ENCODE data around the gene VWA1.

The VWA1 gene

DNA sequence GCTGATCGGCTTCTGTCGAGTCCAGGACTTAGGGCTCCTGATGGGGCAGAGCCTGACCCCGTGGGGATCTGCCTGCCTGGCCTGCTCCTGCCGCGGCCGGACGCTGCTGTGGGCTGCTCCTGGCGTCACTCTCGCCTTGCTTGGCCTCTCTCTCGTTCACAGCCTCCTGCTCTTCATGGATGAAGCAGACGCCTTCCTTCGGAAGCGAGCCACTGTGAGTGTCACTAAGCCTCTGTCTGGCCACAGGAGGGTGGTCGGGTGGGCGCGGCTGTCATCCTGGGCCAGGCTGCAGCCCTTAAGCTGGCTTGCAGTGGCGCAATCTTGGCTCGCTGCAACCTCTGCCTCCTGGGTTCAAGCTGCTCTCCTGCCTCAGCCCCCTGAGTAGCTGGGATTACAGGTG is 52.2 kb downstream of the VWA1 start:
- Histone ChIP-seq H4K20me1 (peaks cover 0 to 88% (median 44%) of the 10 kb centered on the region in 11 experiments; a peak in 16 of 22 replicates), H3K27me3 (no peaks in the 10 kb centered on the region), H3K4me3 (no peak overlapping the region), H3K36me3 (peaks cover 75 to 99% (median 88%) of the 10 kb centered on the region in 11 experiments), H3K4me1 (peaks cover 0 to 21% (median 5%) of the 10 kb centered on the region in 10 experiments; a peak in 10 of 20 replicates), H3K27ac (no peak overlapping the region), H3K9me3 (replicated peaks in 1 of 11) (peaks cover 0 to 22% (median 3%) of the 10 kb centered on the region in 11 experiments; a peak in 10 of 22 replicates), H3K9ac (no peak overlapping the region), H3K4me2 (no peak overlapping the region)
- no peak for TF ChIP-seq Cebpa-rat (IDR thresholded peaks at IDR 0.05)

DNA sequence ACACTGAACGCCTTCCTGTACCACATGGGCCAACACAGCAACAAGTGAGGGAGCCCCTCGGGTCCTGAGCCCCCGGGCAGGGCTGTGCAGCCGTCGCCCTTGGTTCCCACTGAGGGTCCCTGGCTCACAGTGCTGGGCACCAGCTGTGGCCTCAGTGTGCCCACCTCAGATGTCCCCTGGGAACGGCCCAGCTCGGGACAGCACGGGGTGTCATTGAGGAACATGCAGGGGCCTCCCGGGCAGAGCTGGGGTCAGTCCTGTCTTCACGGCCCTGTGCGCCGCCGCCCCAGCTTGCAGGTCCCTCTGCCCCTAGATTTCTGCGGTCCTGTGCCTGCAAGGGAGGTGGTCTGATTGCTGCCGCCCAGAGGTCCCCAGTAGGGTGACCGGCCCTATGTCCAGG is 53.7 kb downstream of the VWA1 start:
- H3K27me3 ChIP-seq = no peaks in the 10 kb centered on the region
- no peak overlapping the region for H3K4me3 ChIP-seq
- H3K9me3 ChIP-seq (replicated peaks in 1 of 11) = peaks cover 0 to 24% (median 10%) of the 10 kb centered on the region in 11 experiments; a peak in 14 of 22 replicates
- H4K20me1 ChIP-seq = peaks cover 0 to 88% (median 45%) of the 10 kb centered on the region in 11 experiments; a peak in 15 of 22 replicates
- H3K4me1 ChIP-seq = peaks cover 0 to 14% (median 2%) of the 10 kb centered on the region in 10 experiments; a peak in 10 of 20 replicates
- peaks cover 74 to 99% (median 88%) of the 10 kb centered on the region in 11 experiments for H3K36me3 ChIP-seq
- H3K4me2 ChIP-seq = no peak overlapping the region
- TF ChIP-seq Cebpa-rat (IDR thresholded peaks at IDR 0.05) = no peak
- no peak overlapping the region for H3K27ac ChIP-seq
- no peak overlapping the region for H3K9ac ChIP-seq

DNA sequence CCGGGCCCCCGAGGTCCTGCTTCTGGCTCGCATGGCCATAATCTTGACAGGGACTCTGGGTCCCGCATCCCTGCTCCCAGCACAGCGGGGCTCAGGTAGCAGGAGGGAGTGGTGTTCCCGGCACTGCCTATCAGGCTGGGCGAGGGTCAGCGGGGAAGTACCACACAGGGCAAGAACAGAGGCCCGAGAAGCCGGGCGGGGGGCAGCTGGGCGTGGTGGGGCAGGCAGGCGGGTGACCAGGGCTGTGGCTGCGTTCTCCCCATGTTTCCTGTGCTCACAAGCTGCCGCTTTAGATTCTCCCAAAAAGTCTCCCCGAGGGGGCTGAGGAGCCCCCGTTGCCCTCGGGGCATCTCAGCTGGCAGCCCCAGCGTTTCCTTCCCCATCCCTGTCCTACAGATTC is 54.4 kb downstream of the VWA1 start:
- Histone ChIP-seq H3K27ac (no peak overlapping the region), H3K4me1 (peaks cover 0 to 9% (median 0%) of the 10 kb centered on the region in 10 experiments; a peak in 3 of 20 replicates), H3K27me3 (no peaks in the 10 kb centered on the region), H3K4me3 (no peak overlapping the region), H3K9ac (no peak overlapping the region), H4K20me1 (peaks cover 0 to 88% (median 40%) of the 10 kb centered on the region in 11 experiments; a peak in 16 of 22 replicates), H3K36me3 (peaks cover 78 to 99% (median 90%) of the 10 kb centered on the region in 11 experiments), H3K4me2 (no peak overlapping the region), H3K9me3 (replicated peaks in 1 of 11) (peaks cover 0 to 24% (median 10%) of the 10 kb centered on the region in 11 experiments; a peak in 14 of 22 replicates)
- no peak for TF ChIP-seq Cebpa-rat (IDR thresholded peaks at IDR 0.05)

DNA sequence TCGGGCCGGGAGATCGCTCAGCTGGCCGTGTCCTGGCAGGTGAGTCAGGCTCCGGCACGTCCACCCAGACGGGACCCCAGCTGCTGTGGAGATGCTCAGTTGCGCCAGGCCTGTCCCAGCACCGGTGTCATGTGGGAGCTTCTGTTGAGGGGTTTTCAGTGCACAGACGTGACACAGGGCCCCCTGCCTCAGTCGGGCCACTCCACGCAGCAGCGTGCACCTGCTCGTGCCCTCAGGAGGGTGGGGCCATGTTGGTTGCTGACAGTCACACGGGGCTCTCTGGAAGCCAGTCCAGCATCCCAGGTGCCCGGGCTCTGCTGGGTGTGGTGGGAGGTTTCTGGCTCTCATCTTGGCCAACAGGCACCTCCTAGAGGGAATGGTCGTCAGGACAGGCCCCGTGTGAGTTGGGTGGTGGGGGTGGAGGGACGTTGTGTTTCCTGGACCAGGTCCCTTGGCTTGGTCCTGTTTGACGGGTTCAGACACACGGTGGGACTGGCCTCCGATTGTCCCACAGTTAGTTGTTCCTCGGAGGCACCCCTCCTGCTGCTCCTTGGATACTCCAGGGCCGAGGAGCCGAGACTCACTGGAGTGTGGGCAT is 55.2 kb downstream of the VWA1 start:
- H3K4me1 ChIP-seq = no peaks in the 10 kb centered on the region
- H3K4me2 ChIP-seq = no peak overlapping the region
- H3K27ac ChIP-seq = no peak overlapping the region
- H3K27me3 ChIP-seq = no peaks in the 10 kb centered on the region
- no peak overlapping the region for H3K4me3 ChIP-seq
- H3K36me3 ChIP-seq = peaks cover 78 to 99% (median 93%) of the 10 kb centered on the region in 11 experiments
- H3K9me3 ChIP-seq (replicated peaks in 1 of 11) = peaks cover 0 to 24% (median 10%) of the 10 kb centered on the region in 11 experiments; a peak in 14 of 22 replicates
- TF ChIP-seq Cebpa-rat (IDR thresholded peaks at IDR 0.05) = no peak
- peaks cover 0 to 88% (median 33%) of the 10 kb centered on the region in 11 experiments; a peak in 16 of 22 replicates for H4K20me1 ChIP-seq
- no peak overlapping the region for H3K9ac ChIP-seq

DNA sequence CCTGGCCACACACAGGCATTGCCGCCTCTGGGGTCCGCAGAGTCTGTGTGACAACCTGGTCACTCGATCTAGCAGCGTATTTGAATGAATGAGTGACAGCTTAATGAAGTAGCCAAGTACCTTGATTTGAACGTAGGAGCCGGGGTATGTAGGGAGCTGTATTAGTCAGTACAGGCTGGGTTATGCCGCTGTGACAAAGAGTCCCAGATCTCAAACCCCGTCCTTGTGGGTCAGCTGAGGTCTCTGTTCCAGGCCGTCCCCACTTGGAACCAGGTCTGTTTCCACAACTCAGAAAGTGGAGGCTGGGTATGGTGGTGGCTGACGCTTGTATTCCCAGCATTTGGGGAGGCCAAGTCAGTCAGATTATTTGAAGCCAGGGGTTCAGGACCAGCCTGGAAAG is 56.1 kb downstream of the VWA1 start:
- Histone ChIP-seq H3K9ac (no peak overlapping the region), H3K4me1 (no peaks in the 10 kb centered on the region), H3K36me3 (peaks cover 76 to 98% (median 94%) of the 10 kb centered on the region in 11 experiments), H3K9me3 (replicated peaks in 1 of 11) (peaks cover 0 to 24% (median 10%) of the 10 kb centered on the region in 11 experiments; a peak in 14 of 22 replicates), H3K4me2 (no peak overlapping the region), H3K27ac (no peak overlapping the region), H3K27me3 (no peaks in the 10 kb centered on the region), H3K4me3 (no peak overlapping the region), H4K20me1 (peaks cover 0 to 85% (median 31%) of the 10 kb centered on the region in 11 experiments; a peak in 12 of 22 replicates)
- no peak for TF ChIP-seq Cebpa-rat (IDR thresholded peaks at IDR 0.05)
